H1 (cell line): ENCODE data around the gene ECSIT. TPM values are rescaled to one million over a fixed set of nuclear protein-coding genes. Genes with fewer than 3 reads are reported as not detected.

Source experiments
- CTCF ChIA-PET: fragments of 300-600 bp; sonication (Branson Sonifier 250); formaldehyde crosslinking; loops from one replicate; lab custom pipeline; 2021; ENCODE audit not compliant: partially characterized antibody; lab: Charles Lee
- POLR2A ChIA-PET: fragments of 300-600 bp; sonication (Branson Sonifier 250); formaldehyde crosslinking; loops from one replicate; lab custom pipeline; 2021; ENCODE audit warnings: inconsistent platforms; ENCODE audit not compliant: partially characterized antibody; lab: Charles Lee
- DNase-seq, 2 experiments: peaks; one replicate each; pipeline versions ENCODE4 v3.0.0 to v3.0.0-alpha.2; 2010 to 2022; ENCODE audit warnings: low spot score in 2 of 2, low read depth in 1 of 2, mixed read lengths in 1 of 2
- FAIRE-seq: peaks from 2 replicates; lab custom pipeline; 2011; peaks lifted over from hg19 to GRCh38; lab: Jason Lieb, UNC
- H2AFZ ChIP-seq: 2 replicates; pipeline ENCODE4 v1.8.1; 2012; ENCODE audit warnings: low read length, inconsistent platforms
- H2AK5ac ChIP-seq: 2 replicates; pipeline ENCODE4 v1.6.1; 2013; ENCODE audit warnings: low read depth, low read length
- H2BK120ac ChIP-seq: replicated peaks from 2 replicates; pipeline ENCODE3; 2013; ENCODE audit warnings: low read depth, low read length, inconsistent platforms
- H2BK12ac ChIP-seq: 2 replicates; pipeline ENCODE4 v1.6.1; 2013; ENCODE audit warnings: low read depth, low read length
- H2BK15ac ChIP-seq: 2 replicates; pipeline ENCODE4 v1.6.1; 2013; ENCODE audit warnings: low read length
- H2BK20ac ChIP-seq: 2 replicates; pipeline ENCODE4 v1.6.1; 2013; ENCODE audit warnings: low read length
- H2BK5ac ChIP-seq: 2 replicates; pipeline ENCODE4 v1.6.1; 2013; ENCODE audit warnings: low read depth, low read length
- H3K14ac ChIP-seq: 2 replicates; pipeline ENCODE4 v1.6.1; 2013; ENCODE audit warnings: inconsistent platforms; ENCODE audit not compliant: insufficient read length
- H3K18ac ChIP-seq: 2 replicates; pipeline ENCODE4 v1.6.1; 2013; ENCODE audit warnings: low read length; ENCODE audit errors: extremely low read depth
- H3K23ac ChIP-seq: 2 replicates; pipeline ENCODE4 v1.6.1; 2013; ENCODE audit warnings: inconsistent platforms; ENCODE audit not compliant: insufficient read length
- H3K23me2 ChIP-seq: 2 replicates; pipeline ENCODE4 v1.6.1; 2013; ENCODE audit warnings: low read depth, low read length
- H3K27ac ChIP-seq: 2 replicates; pipeline ENCODE4 v1.6.1; 2011; ENCODE audit warnings: low read depth, low read length, inconsistent platforms
- H3K27me3 ChIP-seq, 4 experiments: replicated peaks in 1 of 4; 1 replicate in 1 of 4; 2 replicates in 3 of 4; pipeline versions ENCODE4 v1.6.1 to v1.8.1; 2011 to 2013; ENCODE audit warnings: low read length in 3 of 4, mild to moderate bottlenecking in 3 of 4, inconsistent platforms in 2 of 4, mixed read lengths in 2 of 4, moderate library complexity in 1 of 4; ENCODE audit not compliant: control insufficient read depth in 3 of 4, insufficient read depth in 3 of 4; ENCODE audit errors: extremely low read depth in 1 of 4
- H3K36me3 ChIP-seq, 4 experiments: 2 replicates each; pipeline versions ENCODE4 v1.6.1 to v1.8.1; 2011 to 2013; ENCODE audit warnings: mild to moderate bottlenecking in 4 of 4, low read length in 3 of 4, moderate library complexity in 2 of 4, control low read depth in 1 of 4, inconsistent platforms in 1 of 4; ENCODE audit not compliant: insufficient read depth in 4 of 4, control insufficient read depth in 2 of 4
- H3K4ac ChIP-seq: replicated peaks from 2 replicates; pipeline ENCODE3; 2013; ENCODE audit warnings: low read length, low read depth, mixed read lengths, inconsistent platforms; ENCODE audit not compliant: insufficient read length
- H3K4me1 ChIP-seq, 4 experiments: replicated peaks in 1 of 4; 1 replicate in 1 of 4; 2 replicates in 3 of 4; pipeline versions ENCODE4 v1.6.1 to v1.8.1; 2011 to 2013; ENCODE audit warnings: low read length in 3 of 4, inconsistent platforms in 2 of 4, mixed read lengths in 1 of 4; ENCODE audit not compliant: insufficient read depth in 4 of 4, control insufficient read depth in 3 of 4
- H3K4me2 ChIP-seq, 2 experiments: 2 replicates each; pipeline versions ENCODE4 v1.6.1 to v1.8.1; 2011 to 2013; ENCODE audit warnings: low read depth in 2 of 2, low read length in 2 of 2, control low read depth in 1 of 2, inconsistent platforms in 1 of 2, mild to moderate bottlenecking in 1 of 2; ENCODE audit not compliant: insufficient read depth in 1 of 2
- H3K4me3 ChIP-seq, 4 experiments: fragments of 200-600, 300-600 bp in 1 of 4; sonication (generic), shearing (Covaris generic), sonication (Bioruptor Twin) in 1 of 4; 2 replicates each; pipeline versions ENCODE4 v1.5.1 to v1.8.1; 2011 to 2016; ENCODE audit warnings: low read length in 4 of 4, low read depth in 3 of 4, control low read depth in 2 of 4, inconsistent platforms in 2 of 4, mild to moderate bottlenecking in 2 of 4, mixed read lengths in 1 of 4, moderate library complexity in 1 of 4; ENCODE audit not compliant: insufficient read depth in 2 of 4; ENCODE audit errors: extremely low read depth in 1 of 4
- H3K56ac ChIP-seq: replicated peaks from 2 replicates; pipeline ENCODE3; 2013; ENCODE audit warnings: low read depth, mild to moderate bottlenecking, mixed read lengths, low read length, inconsistent platforms; ENCODE audit not compliant: insufficient read length
- H3K79me1 ChIP-seq: 2 replicates; pipeline ENCODE4 v1.6.1; 2013; ENCODE audit warnings: low read depth, low read length, control low read depth
- H3K79me2 ChIP-seq, 2 experiments: 2 replicates each; pipeline versions ENCODE4 v1.6.1 to v1.8.1; 2012 to 2013; ENCODE audit warnings: low read length in 2 of 2, mild to moderate bottlenecking in 2 of 2, inconsistent platforms in 1 of 2; ENCODE audit not compliant: insufficient read depth in 2 of 2, control insufficient read depth in 1 of 2
- H3K9ac ChIP-seq, 4 experiments: replicated peaks in 1 of 4; 1 replicate in 1 of 4; 2 replicates in 3 of 4; pipeline versions ENCODE4 v1.6.1 to v1.8.1; 2011 to 2013; ENCODE audit warnings: low read depth in 3 of 4, low read length in 3 of 4, control low read depth in 2 of 4, mild to moderate bottlenecking in 2 of 4, moderate library complexity in 2 of 4, inconsistent platforms in 1 of 4; ENCODE audit errors: extremely low read depth in 1 of 4
- H3K9me3 ChIP-seq, 2 experiments: 2 replicates each; pipeline versions ENCODE4 v1.6.1 to v1.8.1; 2012 to 2013; ENCODE audit warnings: mild to moderate bottlenecking in 2 of 2, moderate library complexity in 2 of 2, control low read depth in 1 of 2, inconsistent platforms in 1 of 2, low read depth in 1 of 2, low read length in 1 of 2, mixed read lengths in 1 of 2; ENCODE audit not compliant: insufficient read depth in 2 of 2
- H4K20me1 ChIP-seq, 2 experiments: replicated peaks in 1 of 2; 2 replicates each; pipeline versions ENCODE3 to v1.8.1; 2011 to 2013; ENCODE audit warnings: inconsistent platforms in 2 of 2, low read length in 2 of 2, mild to moderate bottlenecking in 1 of 2; ENCODE audit not compliant: insufficient read depth in 2 of 2, control insufficient read depth in 1 of 2
- H4K5ac ChIP-seq: 2 replicates; pipeline ENCODE4 v1.6.1; 2013; ENCODE audit warnings: low read length, low read depth, mixed read lengths, inconsistent platforms; ENCODE audit not compliant: insufficient read length
- H4K8ac ChIP-seq: 2 replicates; pipeline ENCODE4 v1.8.0; 2013; ENCODE audit warnings: mild to moderate bottlenecking, moderate library complexity, low read length, inconsistent platforms; ENCODE audit not compliant: insufficient read depth; ENCODE audit errors: extremely low read depth
- H4K91ac ChIP-seq: replicated peaks from 2 replicates; pipeline ENCODE3; 2013; ENCODE audit warnings: low read length, mixed read lengths, inconsistent platforms; ENCODE audit not compliant: insufficient read length
- CTCF ChIP-seq, 3 experiments: IDR thresholded peaks; 1 replicate in 2 of 3; 2 replicates in 1 of 3; pipeline versions ENCODE4 v1.5.1 to v1.6.1; 2011; ENCODE audit warnings: low read length in 3 of 3, mild to moderate bottlenecking in 3 of 3, inconsistent platforms in 2 of 3, low read depth in 1 of 3, moderate library complexity in 1 of 3; ENCODE audit not compliant: insufficient read depth in 1 of 3; ENCODE audit errors: control extremely low read depth in 1 of 3
- E2F6 ChIP-seq: IDR thresholded peaks from 2 replicates; pipeline ENCODE4 v1.6.1; 2012; ENCODE audit warnings: inconsistent platforms
- EGR1 ChIP-seq: IDR thresholded peaks from 2 replicates; pipeline ENCODE4 v1.6.1; 2011; ENCODE audit warnings: low read depth, low read length, borderline replicate concordance
- KDM1A ChIP-seq: fragments of 200-600, 300-600 bp; sonication (generic); IDR thresholded peaks from 2 replicates; pipeline ENCODE4 v1.7.1; 2016; ENCODE audit warnings: mild to moderate bottlenecking, low read length, borderline replicate concordance
- POU5F1 ChIP-seq: IDR thresholded peaks from 2 replicates; pipeline ENCODE4 v1.6.1; 2011; ENCODE audit warnings: low read depth, mild to moderate bottlenecking, low read length, moderate library complexity
- RBBP5 ChIP-seq: IDR thresholded peaks from 2 replicates; pipeline ENCODE4 v1.7.1; 2012; ENCODE audit warnings: low read depth, mild to moderate bottlenecking, inconsistent platforms, low read length, moderate library complexity, borderline replicate concordance
- RNF2 ChIP-seq: fragments of 200-900, 300-1000 bp; sonication (generic); IDR thresholded peaks from 2 replicates; pipeline ENCODE4 v1.7.1; 2016; ENCODE audit warnings: borderline replicate concordance, low read depth, mild to moderate bottlenecking, antibody characterized with exemption, low read length; ENCODE audit not compliant: poor library complexity, severe bottlenecking; ENCODE audit errors: missing control alignments
- SIX5 ChIP-seq: IDR thresholded peaks from 2 replicates; pipeline ENCODE4 v1.6.1; 2011; ENCODE audit warnings: mild to moderate bottlenecking, low read depth, low read length
- TAF1 ChIP-seq: IDR thresholded peaks from 2 replicates; pipeline ENCODE4 v1.6.1; 2011; ENCODE audit warnings: mild to moderate bottlenecking, low read depth, low read length
- TCF12 ChIP-seq: IDR thresholded peaks from 2 replicates; pipeline ENCODE4 v1.6.1; 2011; ENCODE audit warnings: low read depth, mild to moderate bottlenecking, low read length
- WGBS, 2 experiments: shearing (Covaris generic) in 1 of 2; methylation state at CpG; one replicate each; pipeline versions ENCODE4 v1.1.6 to v1.1.7; 2013 to 2015; ENCODE audit warnings: low lambda C conversion rate in 2 of 2, mixed read lengths in 2 of 2, inconsistent platforms in 1 of 2, low coverage in 1 of 2, missing lambda C conversion rate in 1 of 2; ENCODE audit not compliant: insufficient replicate concordance in 2 of 2, insufficient coverage in 1 of 2, insufficient read length in 1 of 2; ENCODE audit errors: extremely low coverage in 1 of 2, missing lambda C conversion rate in 1 of 2; 5-methylcytosine and 5-hydroxymethylcytosine counted together
- polyA plus RNA-seq, 7 experiments: library from polyadenylated mRNA; depleted of rRNA in 3 of 7; stranded (reverse) in 5 of 7; unstranded in 2 of 7; fragments of >200 nt in 5 of 7; fragments of 200-250 nt in 2 of 7; gene quantifications; 1 replicate in 5 of 7; 2 replicates in 1 of 7; 4 replicates in 1 of 7; pipeline versions ENCODE4 v1.2.1 to v1.2.3, GENCODE V29; 2011 to 2013; ENCODE audit warnings: missing spikeins in 2 of 7, mixed read lengths in 2 of 7
- total RNA-seq: library from RNA; stranded (reverse); fragmentation: NEBNext Ultra II Directional; extraction: Animal tissue kit (Norgen Biotek cat#: 25700); gene quantifications from 2 replicates; pipeline ENCODE4 v1.2.1, GENCODE V29; 2021

Gene ECSIT
- total and polyA plus RNA-seq, 2 of the 8 experiments (the other 6 are each of a cell fraction or from before 2014, with no cell fraction given): 55.7 to 74.1 TPM

GRCh38 chr19:11456659-11457058, 72.3 kb downstream of the ECSIT start:
- H2BK12ac ChIP-seq: peak overlapping the region; percentile 68; the same call in 1 of the 2 replicates
- H3K4me3 ChIP-seq: no peak overlapping the region
- no peak overlapping the region for H2AFZ ChIP-seq
- DNase-seq: no peak
- H3K79me2 ChIP-seq: no peaks in the 10 kb centered on the region
- no peak overlapping the region for H4K8ac ChIP-seq
- H2BK5ac ChIP-seq: no peak overlapping the region
- H3K14ac ChIP-seq: no peak overlapping the region
- H4K5ac ChIP-seq: no peak overlapping the region
- H3K27me3 ChIP-seq: no peaks in the 10 kb centered on the region
- H3K4me2 ChIP-seq: no peak overlapping the region
- peak overlapping the region; percentile 24 for H3K18ac ChIP-seq
- H2AK5ac ChIP-seq: peak overlapping the region; percentile 53; the same call in 1 of the 2 replicates
- WGBS, 2 experiments: 96% methylated on average over 7 of the region's 7 CpGs; no CpG with 5 or more reads in 1 of the 2 experiments
- no peak overlapping the region for H3K27ac ChIP-seq
- peak overlapping the region; percentile 40 for H4K91ac ChIP-seq
- CTCF ChIA-PET: interaction anchor here (0.7 to 2.7 kb wide), 6 partner anchors 8 to 147 kb away, joined by 3 to 10 read pairs (median 3); no protein-coding TSS in a partner anchor
- no peak overlapping the region for H3K4ac ChIP-seq
- H3K4me1 ChIP-seq: peaks cover 2 to 18% (median 5%) of the 10 kb centered on the region in 4 experiments
- H3K56ac ChIP-seq: no peak overlapping the region
- H2BK15ac ChIP-seq: no peak overlapping the region
- no peak overlapping the region for H2BK120ac ChIP-seq
- H3K23ac ChIP-seq: no peak overlapping the region
- no peak overlapping the region for H2BK20ac ChIP-seq
- FAIRE-seq: no peak
- no peaks in the 10 kb centered on the region for H4K20me1 ChIP-seq
- no peaks in the 10 kb centered on the region for H3K79me1 ChIP-seq
- H3K23me2 ChIP-seq: no peaks in the 10 kb centered on the region; the same call in 1 of the 2 replicates
- POLR2A ChIA-PET: interaction anchor here (1.7 kb wide), 1 partner anchor 26 kb away, joined by 4 read pairs; no protein-coding TSS in a partner anchor
- no peaks in the 10 kb centered on the region for H3K9me3 ChIP-seq
- H3K9ac ChIP-seq: no peak overlapping the region
- no peaks in the 10 kb centered on the region for H3K36me3 ChIP-seq
- TF ChIP-seq RBBP5: no peak
- no peak for TF ChIP-seq SIX5
- TF ChIP-seq CTCF (IDR thresholded peaks at IDR 0.05; ENCODE audit: control extremely low read depth in 1 of 3, insufficient read depth in 1 of 3, low read depth in 1 of 3, low read length in 3 of 3): no peak
- TF ChIP-seq TAF1: no peak
- no peak for TF ChIP-seq POU5F1
- no peak for TF ChIP-seq TCF12
- no peak for TF ChIP-seq RNF2
- no peak for TF ChIP-seq EGR1
- TF ChIP-seq KDM1A: no peak
- TF ChIP-seq E2F6: no peak
